CD14-positive monocyte (primary cell): Measurements from ENCODE around the gene SLC12A2. TPM values are rescaled to one million over a fixed set of nuclear protein-coding genes. Genes with fewer than 3 reads are reported as not detected.

ENCODE experiments used
- DNase-seq, 3 donors: peaks; one replicate each; pipeline ENCODE4 v3.0.0-alpha.2; 2011 to 2022
- H2AFZ ChIP-seq: 2 replicates; pipeline ENCODE4 v1.6.0; 2012; ENCODE audit warnings: mild to moderate bottlenecking, low read depth, low read length, inconsistent platforms; ENCODE audit not compliant: insufficient read depth, poor library complexity, severe bottlenecking
- H3K27ac ChIP-seq, 2 donors: 1 replicate in 1 of 2; 2 replicates in 1 of 2; pipeline ENCODE4 v1.5.1; 2012 to 2013; ENCODE audit warnings: low read length in 2 of 2, control low read depth in 1 of 2, inconsistent platforms in 1 of 2, low read depth in 1 of 2, mild to moderate bottlenecking in 1 of 2
- H3K27me3 ChIP-seq, 2 donors: one replicate each; pipeline versions ENCODE4 v1.6.0 to v1.6.1; 2011 to 2013; ENCODE audit warnings: low read length in 2 of 2; ENCODE audit not compliant: control insufficient read depth in 2 of 2, insufficient read depth in 2 of 2
- H3K36me3 ChIP-seq, 2 donors: replicated peaks in 1 of 2; 1 replicate in 1 of 2; 2 replicates in 1 of 2; pipeline versions ENCODE4 v1.5.1 to v1.6.1; 2012 to 2013; ENCODE audit warnings: low read length in 2 of 2, control low read depth in 1 of 2, inconsistent platforms in 1 of 2, mild to moderate bottlenecking in 1 of 2; ENCODE audit not compliant: insufficient read depth in 2 of 2, control insufficient read depth in 1 of 2
- H3K4me1 ChIP-seq, 2 donors: 1 replicate in 1 of 2; 2 replicates in 1 of 2; pipeline versions ENCODE4 v1.5.1 to v1.6.1; 2012 to 2013; ENCODE audit warnings: low read length in 2 of 2, control low read depth in 1 of 2, inconsistent platforms in 1 of 2, mild to moderate bottlenecking in 1 of 2, moderate library complexity in 1 of 2; ENCODE audit not compliant: insufficient read depth in 2 of 2, control insufficient read depth in 1 of 2
- H3K4me2 ChIP-seq: replicated peaks from 2 replicates; pipeline ENCODE3; 2012; ENCODE audit warnings: low read length, moderate library complexity, mild to moderate bottlenecking; ENCODE audit not compliant: poor library complexity, severe bottlenecking; ENCODE audit errors: extremely low read depth
- H3K4me3 ChIP-seq, 3 experiments: fragments of 200-600 bp in 1 of 3; sonication (generic) in 1 of 3; replicated peaks in 1 of 3; 1 replicate in 2 of 3; 2 replicates in 1 of 3; pipeline ENCODE4 v1.5.1; 2011 to 2013; ENCODE audit warnings: low read length in 3 of 3, mild to moderate bottlenecking in 3 of 3, control low read depth in 2 of 3, low read depth in 2 of 3, inconsistent platforms in 1 of 3, moderate library complexity in 1 of 3
- H3K79me2 ChIP-seq: 2 replicates; pipeline ENCODE4 v1.6.0; 2012; ENCODE audit warnings: mild to moderate bottlenecking, control low read depth, inconsistent platforms, low read length, moderate library complexity; ENCODE audit not compliant: insufficient read depth
- H3K9ac ChIP-seq: 2 replicates; pipeline ENCODE4 v1.6.0; 2017; ENCODE audit warnings: low read length, mild to moderate bottlenecking; ENCODE audit not compliant: insufficient read depth, poor library complexity, severe bottlenecking
- H3K9me3 ChIP-seq, 2 donors: replicated peaks in 1 of 2; 1 replicate in 1 of 2; 2 replicates in 1 of 2; pipeline versions ENCODE4 v1.5.1 to v1.6.1; 2012 to 2013; ENCODE audit warnings: low read length in 2 of 2, control low read depth in 1 of 2; ENCODE audit not compliant: control insufficient read depth in 1 of 2, insufficient read depth in 1 of 2
- H4K20me1 ChIP-seq: 2 replicates; pipeline ENCODE4 v1.6.0; 2012; ENCODE audit warnings: mild to moderate bottlenecking, low read length, control low read depth, moderate library complexity; ENCODE audit not compliant: insufficient read depth
- H3K27ac Mint-ChIP-seq, 7 donors: one replicate each; pipeline ENCODE4 v1.8.0; 2020; ENCODE audit warnings: mild to moderate bottlenecking in 7 of 7, mixed read lengths in 7 of 7, moderate library complexity in 6 of 7, inconsistent platforms in 2 of 7
- H3K27me3 Mint-ChIP-seq, 3 donors: one replicate each; pipeline ENCODE4 v1.8.0; 2021 to 2022; ENCODE audit warnings: low read depth in 3 of 3, mild to moderate bottlenecking in 3 of 3, mixed read lengths in 3 of 3, moderate library complexity in 3 of 3, inconsistent platforms in 1 of 3
- H3K36me3 Mint-ChIP-seq, 2 donors: one replicate each; pipeline ENCODE4 v1.8.0; 2020; ENCODE audit warnings: mixed read lengths in 2 of 2, inconsistent platforms in 1 of 2, mild to moderate bottlenecking in 1 of 2
- H3K4me1 Mint-ChIP-seq: one replicate; pipeline ENCODE4 v1.8.0; 2020; ENCODE audit warnings: mild to moderate bottlenecking, mixed read lengths
- H3K4me3 Mint-ChIP-seq, 2 donors: one replicate each; pipeline ENCODE4 v1.8.0; 2020; ENCODE audit warnings: mild to moderate bottlenecking in 2 of 2, mixed read lengths in 2 of 2, moderate library complexity in 1 of 2
- H3K9me3 Mint-ChIP-seq, 7 donors: one replicate each; pipeline ENCODE4 v1.8.0; 2020 to 2022; ENCODE audit warnings: mixed read lengths in 7 of 7, mild to moderate bottlenecking in 6 of 7, moderate library complexity in 6 of 7, inconsistent platforms in 2 of 7
- whole genome bisulfite sequencing: methylation state at CpG from one replicate; pipeline ENCODE4 v1.1.5; 2013; ENCODE audit warnings: missing lambda C conversion rate; ENCODE audit not compliant: insufficient coverage; 5-methylcytosine and 5-hydroxymethylcytosine counted together
- intact Hi-C, 2 donors: fragments of 100-400 bp; cut with micrococcal nuclease; formaldehyde crosslinking; loops; one replicate each; pipeline versions ENCODE4 v1.15.0 to v1.15.1; 2023
- polyA plus RNA-seq, 3 donors: library from polyadenylated mRNA; depleted of rRNA in 1 of 3; unstranded in 2 of 3; stranded (reverse) in 1 of 3; fragments of 300-500 nt in 2 of 3; fragments of >200 nt in 1 of 3; fragmentation: Illumina TruSeq in 2 of 3; gene quantifications; 1 replicate in 2 of 3; 2 replicates in 1 of 3; pipeline ENCODE4 v1.2.3, GENCODE V29; 2012 to 2021
- TF ChIP-seq, protein P1 (sequence below): fragments of 200-600 bp; IDR thresholded peaks from one replicate; pipeline ENCODE4 v1.8.0; 2022; ENCODE audit warnings: antibody characterized with exemption, mild to moderate bottlenecking

The SLC12A2 gene
- polyA plus RNA-seq, 3 donors, result 1.0 to 1.2 (median 1.0) TPM

GRCh38 chr5:128237000-128237399 is 153.4 kb downstream of the SLC12A2 start:
- H3K4me3 Mint-ChIP-seq, result no peak overlapping the region
- intact Hi-C loops, result no loop called here
- WGBS, result no CpG with 5 or more reads among the region's 2 CpGs
- Histone ChIP-seq H3K27ac (no peak overlapping the region), H3K9me3 (peaks cover 0 to 3% of the 10 kb centered on the region in 2 donors), H3K4me2 (no peak overlapping the region), H2AFZ (no peak overlapping the region), H3K27me3 (no peaks in the 10 kb centered on the region), H3K36me3 (no peaks in the 10 kb centered on the region), H3K79me2 (no peaks in the 10 kb centered on the region), H3K4me1 (no peaks in the 10 kb centered on the region), H3K4me3 (no peak overlapping the region), H4K20me1 (no peaks in the 10 kb centered on the region), H3K9ac (no peak overlapping the region)
- H3K9me3 Mint-ChIP-seq, result peaks cover 4 to 14% (median 6%) of the 10 kb centered on the region in 7 donors
- peaks cover 0 to 3% (median 2%) of the 10 kb centered on the region in 3 donors for H3K27me3 Mint-ChIP-seq
- TF ChIP-seq, protein P1, sequence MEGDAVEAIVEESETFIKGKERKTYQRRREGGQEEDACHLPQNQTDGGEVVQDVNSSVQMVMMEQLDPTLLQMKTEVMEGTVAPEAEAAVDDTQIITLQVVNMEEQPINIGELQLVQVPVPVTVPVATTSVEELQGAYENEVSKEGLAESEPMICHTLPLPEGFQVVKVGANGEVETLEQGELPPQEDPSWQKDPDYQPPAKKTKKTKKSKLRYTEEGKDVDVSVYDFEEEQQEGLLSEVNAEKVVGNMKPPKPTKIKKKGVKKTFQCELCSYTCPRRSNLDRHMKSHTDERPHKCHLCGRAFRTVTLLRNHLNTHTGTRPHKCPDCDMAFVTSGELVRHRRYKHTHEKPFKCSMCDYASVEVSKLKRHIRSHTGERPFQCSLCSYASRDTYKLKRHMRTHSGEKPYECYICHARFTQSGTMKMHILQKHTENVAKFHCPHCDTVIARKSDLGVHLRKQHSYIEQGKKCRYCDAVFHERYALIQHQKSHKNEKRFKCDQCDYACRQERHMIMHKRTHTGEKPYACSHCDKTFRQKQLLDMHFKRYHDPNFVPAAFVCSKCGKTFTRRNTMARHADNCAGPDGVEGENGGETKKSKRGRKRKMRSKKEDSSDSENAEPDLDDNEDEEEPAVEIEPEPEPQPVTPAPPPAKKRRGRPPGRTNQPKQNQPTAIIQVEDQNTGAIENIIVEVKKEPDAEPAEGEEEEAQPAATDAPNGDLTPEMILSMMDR, result no peak
- H3K36me3 Mint-ChIP-seq, result no peaks in the 10 kb centered on the region
- no peak for DNase-seq
- no peak overlapping the region for H3K27ac Mint-ChIP-seq
- H3K4me1 Mint-ChIP-seq, result no peaks in the 10 kb centered on the region

GRCh38 chr5:128237546-128237945 is 154.0 kb downstream of the SLC12A2 start:
- Mint-ChIP-seq H3K27me3 (peaks cover 0 to 4% (median 3%) of the 10 kb centered on the region in 3 donors), H3K36me3 (no peaks in the 10 kb centered on the region), H3K4me1 (no peaks in the 10 kb centered on the region), H3K9me3 (peaks cover 2 to 18% (median 7%) of the 10 kb centered on the region in 7 donors), H3K27ac (no peak overlapping the region), H3K4me3 (no peak overlapping the region)
- intact Hi-C loops, result no loop called here
- Histone ChIP-seq H3K36me3 (no peaks in the 10 kb centered on the region), H3K4me2 (no peak overlapping the region), H3K27me3 (no peaks in the 10 kb centered on the region), H4K20me1 (no peaks in the 10 kb centered on the region), H3K4me1 (no peaks in the 10 kb centered on the region), H3K27ac (no peak overlapping the region), H3K79me2 (no peaks in the 10 kb centered on the region), H3K9ac (no peak overlapping the region), H3K9me3 (peaks cover 0 to 3% of the 10 kb centered on the region in 2 donors), H3K4me3 (no peak overlapping the region), H2AFZ (no peak overlapping the region)
- 81% methylated on average over 4 of the region's 8 CpGs for WGBS
- DNase-seq, result no peak
- TF ChIP-seq, protein P1, result no peak
